NCI-H82 treated with DMSO at 0.1 percent for 48 hours (cell line): ENCODE results near the gene ELP1.
"Not testable (repeated sequence)": the region's sequence is repeated elsewhere in the genome, so short reads cannot be mapped to it uniquely, and the experiment has no call there.

Experiments
- DNase-seq: peaks from one replicate; lab custom pipeline; 2025; ENCODE audit not compliant: unreplicated experiment; lab: John Stamatoyannopoulos, UW

ELP1 gene

GRCh38 chr9:108928386-108928785, 5.5 kb downstream of the ELP1 start:
- no peak for DNase-seq

- no peak for DNase-seq
Measured at GRCh38 chr9:108924466-108924865, 9.5 kb downstream of the ELP1 start.

- no peak for DNase-seq
Measured at GRCh38 chr9:108921200-108921599, 12.7 kb downstream of the ELP1 start.

- DNase-seq, result not testable (repeated sequence)
Measured at GRCh38 chr9:108920401-108920800, 13.5 kb downstream of the ELP1 start.

GRCh38 chr9:108919517-108919916, 14.4 kb downstream of the ELP1 start:
- no peak for DNase-seq

- no peak for DNase-seq
Measured at GRCh38 chr9:108913391-108913790, 20.5 kb downstream of the ELP1 start.

- no peak for DNase-seq
Measured at GRCh38 chr9:108911820-108912219, 22.1 kb downstream of the ELP1 start.

GRCh38 chr9:108910914-108911313, 23.0 kb downstream of the ELP1 start:
- no peak for DNase-seq

- no peak for DNase-seq
Measured at GRCh38 chr9:108910402-108910801, 23.5 kb downstream of the ELP1 start.

GRCh38 chr9:108905494-108905893, 28.4 kb downstream of the ELP1 start:
- DNase-seq, result no peak

- DNase-seq, result no peak
Measured at GRCh38 chr9:108904161-108904560, 29.8 kb downstream of the ELP1 start.

- no peak for DNase-seq
Measured at GRCh38 chr9:108903420-108904103, 30.4 kb downstream of the ELP1 start.

- DNase-seq, result no peak
Measured at GRCh38 chr9:108900176-108900575, 33.7 kb downstream of the ELP1 start.

GRCh38 chr9:108899023-108899695, 34.8 kb downstream of the ELP1 start:
- DNase-seq, result not testable (repeated sequence)

- DNase-seq, result no peak
Measured at GRCh38 chr9:108897324-108898096, 36.4 kb downstream of the ELP1 start.

- DNase-seq, result no peak
Measured at GRCh38 chr9:108894225-108894997, 39.5 kb downstream of the ELP1 start.

GRCh38 chr9:108889649-108890067, 44.3 kb downstream of the ELP1 start:
- DNase-seq, result no peak

- DNase-seq, result not testable (repeated sequence)
Measured at GRCh38 chr9:108886594-108887271, 47.2 kb downstream of the ELP1 start.

GRCh38 chr9:108885643-108886348, 48.1 kb downstream of the ELP1 start:
- DNase-seq, result peak; percentile 27

- no peak for DNase-seq
Measured at GRCh38 chr9:108884701-108885100, 49.2 kb downstream of the ELP1 start.
